ENCODE results near the gene PRDM5. TPM values are rescaled to one million over a fixed set of nuclear protein-coding genes. Genes with fewer than 3 reads are reported as not detected.

PRDM5 gene
- total RNA-seq, 1 donor from 2014 or later: 12.2 TPM

- DNase-seq: no peak
- intact Hi-C loops (cut with micrococcal nuclease): no loop called here
- no peak for TF ChIP-seq CTCF (IDR thresholded peaks at IDR 0.05; ENCODE audit: borderline replicate concordance)
- peaks cover 32% of the 10 kb centered on the region for H3K4me1 ChIP-seq
- H3K27me3 ChIP-seq (ENCODE audit: low read depth): no peaks in the 10 kb centered on the region
- H3K27ac ChIP-seq (replicated peaks): no peak overlapping the region
- no peaks in the 10 kb centered on the region for H3K36me3 ChIP-seq
- no peak overlapping the region for H3K4me3 ChIP-seq
- no peaks in the 10 kb centered on the region for H3K9me3 ChIP-seq (replicated peaks)
These were observed 95.7 kb downstream of the PRDM5 start for GRCh38 chr4:120826853-120827252.

- peaks cover 32% of the 10 kb centered on the region for H3K4me1 ChIP-seq
- H3K36me3 ChIP-seq: no peaks in the 10 kb centered on the region
- no peaks in the 10 kb centered on the region for H3K9me3 ChIP-seq (replicated peaks)
- TF ChIP-seq CTCF (IDR thresholded peaks at IDR 0.05; ENCODE audit: borderline replicate concordance): no peak
- intact Hi-C loops (cut with micrococcal nuclease): no loop called here
- no peak overlapping the region for H3K4me3 ChIP-seq
- no peaks in the 10 kb centered on the region for H3K27me3 ChIP-seq (ENCODE audit: low read depth)
- no peak for DNase-seq
- no peak overlapping the region for H3K27ac ChIP-seq (replicated peaks)
These were observed 96.1 kb downstream of the PRDM5 start for GRCh38 chr4:120826449-120826848.

- H3K27ac ChIP-seq (replicated peaks): no peak overlapping the region
- H3K27me3 ChIP-seq (ENCODE audit: low read depth): no peaks in the 10 kb centered on the region
- no peak overlapping the region for H3K4me3 ChIP-seq
- TF ChIP-seq CTCF (IDR thresholded peaks at IDR 0.05; ENCODE audit: borderline replicate concordance): no peak
- no peak for DNase-seq
- intact Hi-C loops (cut with micrococcal nuclease): no loop called here
- H3K4me1 ChIP-seq: peaks cover 30% of the 10 kb centered on the region
- H3K9me3 ChIP-seq (replicated peaks): no peaks in the 10 kb centered on the region
- H3K36me3 ChIP-seq: no peaks in the 10 kb centered on the region
These were observed 97.6 kb downstream of the PRDM5 start for GRCh38 chr4:120824946-120825345.

GRCh38 chr4:120821977-120822376 lies 100.5 kb downstream of the PRDM5 start:
- peaks cover 6% of the 10 kb centered on the region for H3K36me3 ChIP-seq
- H3K27me3 ChIP-seq (ENCODE audit: low read depth): no peaks in the 10 kb centered on the region
- H3K9me3 ChIP-seq (replicated peaks): no peaks in the 10 kb centered on the region
- TF ChIP-seq CTCF (IDR thresholded peaks at IDR 0.05; ENCODE audit: borderline replicate concordance): no peak
- peaks cover 16% of the 10 kb centered on the region for H3K4me1 ChIP-seq
- no peak for DNase-seq
- no peak overlapping the region for H3K4me3 ChIP-seq
- intact Hi-C loops (cut with micrococcal nuclease): no loop called here
- no peak overlapping the region for H3K27ac ChIP-seq (replicated peaks)

- Histone ChIP-seq H3K4me1 (peaks cover 16% of the 10 kb centered on the region), H3K27ac (replicated peaks) (no peak overlapping the region), H3K36me3 (peaks cover 10% of the 10 kb centered on the region), H3K9me3 (replicated peaks) (no peaks in the 10 kb centered on the region), H3K27me3 (ENCODE audit: low read depth) (no peaks in the 10 kb centered on the region), H3K4me3 (no peak overlapping the region)
- no peak for DNase-seq
- no peak for TF ChIP-seq CTCF (IDR thresholded peaks at IDR 0.05; ENCODE audit: borderline replicate concordance)
- intact Hi-C loops (cut with micrococcal nuclease): no loop called here
These were observed 101.5 kb downstream of the PRDM5 start for GRCh38 chr4:120821029-120821428.

All from left ventricle myocardium inferior (tissue), 1 donor.